ENCODE results near the gene HSPG2. TPM values are rescaled to one million over a fixed set of nuclear protein-coding genes. Genes with fewer than 3 reads are reported as not detected.
"Not testable (repeated sequence)": the region's sequence is repeated elsewhere in the genome, so short reads cannot be mapped to it uniquely, and the experiment has no call there.

Gene HSPG2
- total and polyA plus RNA-seq, 2 donors (not counting 1 experiment from before 2014, with no cell fraction given): 2.0 to 4.5 TPM

GRCh38 chr1:21909286-21909759 lies 27.8 kb downstream of the HSPG2 start:
- peak overlapping the region; percentile 19 for H3K4me2 ChIP-seq (replicated peaks; ENCODE audit: low read depth, low read length, poor library complexity, severe bottlenecking)
- no peaks in the 10 kb centered on the region for H3K9me3 ChIP-seq (ENCODE audit: control extremely low read depth in 1 of 3, control insufficient read depth in 2 of 3, insufficient read depth in 1 of 3, low read length in 2 of 3)
- WGBS (ENCODE audit: insufficient coverage): 63% methylated on average over 1 of the region's 1 CpG
- ChIA-PET CTCF (no interaction called here), POLR2A (no interaction called here)
- no peaks in the 10 kb centered on the region for H4K20me1 ChIP-seq (ENCODE audit: control insufficient read depth, insufficient read depth, low read length, poor library complexity, severe bottlenecking)
- no peaks in the 10 kb centered on the region for H3K36me3 ChIP-seq (replicated peaks in 1 of 2; ENCODE audit: control extremely low read depth in 1 of 2, control insufficient read depth in 1 of 2, extremely low read depth in 1 of 2, insufficient read depth in 2 of 2, low read length in 1 of 2)
- DNase-seq (no peak), ATAC-seq (ENCODE audit: low read depth) (no peak)
- Mint-ChIP-seq H3K9me3 (ENCODE audit: insufficient read depth) (no peaks in the 10 kb centered on the region), H3K27ac (no peak overlapping the region), H3K4me3 (no peak overlapping the region), H3K4me1 (peaks cover 16% of the 10 kb centered on the region), H3K27me3 (no peaks in the 10 kb centered on the region)
- H3K4me1 ChIP-seq (ENCODE audit: control insufficient read depth in 2 of 2, insufficient read depth in 2 of 2, low read length in 2 of 2): peaks cover 8 to 14% of the 10 kb centered on the region in 2 donors
- no peak overlapping the region for H3K9ac ChIP-seq (ENCODE audit: low read length)
- H3K27ac ChIP-seq (ENCODE audit: low read length in 2 of 2): no peak overlapping the region
- no peak overlapping the region for H3K4me3 ChIP-seq (ENCODE audit: control extremely low read depth in 1 of 5, extremely low read depth in 1 of 5, insufficient read depth in 1 of 5, low read depth in 2 of 5, low read length in 4 of 5)
- H2AFZ ChIP-seq (ENCODE audit: insufficient read depth, low read depth, low read length, poor library complexity, severe bottlenecking): peak overlapping the region; percentile 56
- intact Hi-C loops (cut with micrococcal nuclease): no loop called here
- TF ChIP-seq EZH2 (IDR thresholded peaks at IDR 0.05; ENCODE audit: borderline replicate concordance, insufficient read depth, low read depth, low read length, poor library complexity, severe bottlenecking): no peak
- TF ChIP-seq CTCF (IDR thresholded peaks at IDR 0.05): no peak
- H3K27me3 ChIP-seq (replicated peaks in 1 of 4; ENCODE audit: control extremely low read depth in 1 of 4, control insufficient read depth in 3 of 4, insufficient read depth in 4 of 4, low read length in 3 of 4): no peaks in the 10 kb centered on the region
- no peaks in the 10 kb centered on the region for H3K79me2 ChIP-seq (ENCODE audit: control insufficient read depth, insufficient read depth, low read length)

- H3K4me1 Mint-ChIP-seq: peaks cover 16% of the 10 kb centered on the region
- H3K9me3 ChIP-seq (ENCODE audit: control extremely low read depth in 1 of 3, control insufficient read depth in 2 of 3, insufficient read depth in 1 of 3, low read length in 2 of 3); H4K20me1 ChIP-seq (ENCODE audit: control insufficient read depth, insufficient read depth, low read length, poor library complexity, severe bottlenecking); H3K9ac ChIP-seq (ENCODE audit: low read length); H3K27ac ChIP-seq (ENCODE audit: low read length in 2 of 2); H3K9me3 Mint-ChIP-seq (ENCODE audit: insufficient read depth); ATAC-seq (ENCODE audit: low read depth); H3K4me3 ChIP-seq (ENCODE audit: control extremely low read depth in 1 of 5, extremely low read depth in 1 of 5, insufficient read depth in 1 of 5, low read depth in 2 of 5, low read length in 4 of 5); CTCF ChIA-PET; H3K27me3 ChIP-seq (replicated peaks in 1 of 4; ENCODE audit: control extremely low read depth in 1 of 4, control insufficient read depth in 3 of 4, insufficient read depth in 4 of 4, low read length in 3 of 4); H3K4me3 Mint-ChIP-seq; H3K36me3 ChIP-seq (replicated peaks in 1 of 2; ENCODE audit: control extremely low read depth in 1 of 2, control insufficient read depth in 1 of 2, extremely low read depth in 1 of 2, insufficient read depth in 2 of 2, low read length in 1 of 2); H3K27me3 Mint-ChIP-seq; H3K4me2 ChIP-seq (replicated peaks; ENCODE audit: low read depth, low read length, poor library complexity, severe bottlenecking); DNase-seq; POLR2A ChIA-PET; H2AFZ ChIP-seq (ENCODE audit: insufficient read depth, low read depth, low read length, poor library complexity, severe bottlenecking); H3K27ac Mint-ChIP-seq; intact Hi-C loops (cut with micrococcal nuclease); H3K79me2 ChIP-seq (ENCODE audit: control insufficient read depth, insufficient read depth, low read length): not testable (repeated sequence)
- H3K4me1 ChIP-seq (ENCODE audit: control insufficient read depth in 2 of 2, insufficient read depth in 2 of 2, low read length in 2 of 2): peaks cover 8 to 14% of the 10 kb centered on the region in 2 donors
- 97% methylated on average over 8 of the region's 19 CpGs for WGBS (ENCODE audit: insufficient coverage)
These were observed 29.2 kb downstream of the HSPG2 start for GRCh38 chr1:21907737-21908534.

Data from B cell (primary cell).